Measurements from ENCODE around the gene NUSAP1.

DNA sequence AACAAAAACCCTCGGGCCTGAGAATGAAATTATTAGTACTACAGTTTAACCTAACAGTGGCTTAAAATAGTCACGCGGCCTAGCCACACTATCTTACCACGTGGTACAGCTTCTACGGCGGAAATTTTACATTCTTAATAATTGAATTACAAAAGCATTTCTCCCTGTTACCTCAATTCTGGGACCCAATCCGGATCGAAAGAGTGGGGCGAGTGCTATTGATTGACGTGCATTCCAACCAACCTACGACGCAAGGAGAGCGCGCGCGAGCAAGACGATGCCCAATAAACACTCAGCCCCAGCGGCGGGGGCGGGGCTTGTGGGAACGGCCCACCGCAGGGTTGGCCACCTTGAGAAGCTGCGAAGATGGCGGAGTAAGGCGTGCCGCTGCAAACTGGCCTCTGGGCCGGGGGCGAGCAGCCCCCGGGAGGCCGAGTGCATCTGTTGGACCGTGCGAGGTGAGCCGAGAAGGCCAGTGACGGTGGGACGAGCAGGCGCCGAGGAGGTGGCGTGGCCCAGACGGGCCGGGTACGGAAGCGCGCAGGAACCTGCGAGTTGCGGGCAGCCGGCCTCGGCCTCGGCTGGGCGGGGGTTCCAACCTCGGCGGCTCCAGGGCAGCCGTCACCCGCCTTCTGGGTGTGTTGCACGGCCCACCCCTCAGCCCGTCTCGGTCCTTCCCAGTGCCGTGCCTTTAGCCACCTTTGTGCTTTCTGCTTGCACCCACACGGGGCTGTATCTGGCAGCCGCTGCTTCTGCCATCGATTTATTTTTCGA lies 48.8 kb upstream of the NUSAP1 start:
- TF ChIP-seq, protein P1, sequence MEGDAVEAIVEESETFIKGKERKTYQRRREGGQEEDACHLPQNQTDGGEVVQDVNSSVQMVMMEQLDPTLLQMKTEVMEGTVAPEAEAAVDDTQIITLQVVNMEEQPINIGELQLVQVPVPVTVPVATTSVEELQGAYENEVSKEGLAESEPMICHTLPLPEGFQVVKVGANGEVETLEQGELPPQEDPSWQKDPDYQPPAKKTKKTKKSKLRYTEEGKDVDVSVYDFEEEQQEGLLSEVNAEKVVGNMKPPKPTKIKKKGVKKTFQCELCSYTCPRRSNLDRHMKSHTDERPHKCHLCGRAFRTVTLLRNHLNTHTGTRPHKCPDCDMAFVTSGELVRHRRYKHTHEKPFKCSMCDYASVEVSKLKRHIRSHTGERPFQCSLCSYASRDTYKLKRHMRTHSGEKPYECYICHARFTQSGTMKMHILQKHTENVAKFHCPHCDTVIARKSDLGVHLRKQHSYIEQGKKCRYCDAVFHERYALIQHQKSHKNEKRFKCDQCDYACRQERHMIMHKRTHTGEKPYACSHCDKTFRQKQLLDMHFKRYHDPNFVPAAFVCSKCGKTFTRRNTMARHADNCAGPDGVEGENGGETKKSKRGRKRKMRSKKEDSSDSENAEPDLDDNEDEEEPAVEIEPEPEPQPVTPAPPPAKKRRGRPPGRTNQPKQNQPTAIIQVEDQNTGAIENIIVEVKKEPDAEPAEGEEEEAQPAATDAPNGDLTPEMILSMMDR (IDR thresholded peaks at IDR 0.05; ENCODE audit: low read length), result no peak
- no peak for TF ChIP-seq EZH2 (IDR thresholded peaks at IDR 0.05; ENCODE audit: borderline replicate concordance, low read length)
